Mononuclear cell (primary cell): Measurements from ENCODE around the gene SIPA1. TPM values are rescaled to one million over a fixed set of nuclear protein-coding genes. Genes with fewer than 3 reads are reported as not detected.
"Not testable (repeated sequence)": the region's sequence is repeated elsewhere in the genome, so short reads cannot be mapped to it uniquely, and the experiment has no call there.

ENCODE experiments used
- H3K27me3 ChIP-seq: 2 replicates; pipeline ENCODE4 v1.6.0; 2011; ENCODE audit warnings: low read length, control low read depth; ENCODE audit not compliant: insufficient read depth
- H3K4me1 ChIP-seq: 2 replicates; pipeline ENCODE4 v1.5.1; 2011; ENCODE audit warnings: mild to moderate bottlenecking, low read length, control low read depth; ENCODE audit not compliant: insufficient read depth
- H3K4me3 ChIP-seq: 2 replicates; pipeline ENCODE4 v1.5.1; 2011; ENCODE audit warnings: mild to moderate bottlenecking, low read length, moderate library complexity
- H3K9me3 ChIP-seq: 2 replicates; pipeline ENCODE4 v1.5.1; 2011; ENCODE audit warnings: low read depth, mild to moderate bottlenecking, control low read depth, low read length
- total RNA-seq: library from RNA; depleted of rRNA; stranded (reverse); fragments of >200 nt; gene quantifications from one replicate; pipeline ENCODE4 v1.2.3, GENCODE V29; 2012

SIPA1 gene
- total RNA-seq, 1 donor: 75.2 TPM

DNA sequence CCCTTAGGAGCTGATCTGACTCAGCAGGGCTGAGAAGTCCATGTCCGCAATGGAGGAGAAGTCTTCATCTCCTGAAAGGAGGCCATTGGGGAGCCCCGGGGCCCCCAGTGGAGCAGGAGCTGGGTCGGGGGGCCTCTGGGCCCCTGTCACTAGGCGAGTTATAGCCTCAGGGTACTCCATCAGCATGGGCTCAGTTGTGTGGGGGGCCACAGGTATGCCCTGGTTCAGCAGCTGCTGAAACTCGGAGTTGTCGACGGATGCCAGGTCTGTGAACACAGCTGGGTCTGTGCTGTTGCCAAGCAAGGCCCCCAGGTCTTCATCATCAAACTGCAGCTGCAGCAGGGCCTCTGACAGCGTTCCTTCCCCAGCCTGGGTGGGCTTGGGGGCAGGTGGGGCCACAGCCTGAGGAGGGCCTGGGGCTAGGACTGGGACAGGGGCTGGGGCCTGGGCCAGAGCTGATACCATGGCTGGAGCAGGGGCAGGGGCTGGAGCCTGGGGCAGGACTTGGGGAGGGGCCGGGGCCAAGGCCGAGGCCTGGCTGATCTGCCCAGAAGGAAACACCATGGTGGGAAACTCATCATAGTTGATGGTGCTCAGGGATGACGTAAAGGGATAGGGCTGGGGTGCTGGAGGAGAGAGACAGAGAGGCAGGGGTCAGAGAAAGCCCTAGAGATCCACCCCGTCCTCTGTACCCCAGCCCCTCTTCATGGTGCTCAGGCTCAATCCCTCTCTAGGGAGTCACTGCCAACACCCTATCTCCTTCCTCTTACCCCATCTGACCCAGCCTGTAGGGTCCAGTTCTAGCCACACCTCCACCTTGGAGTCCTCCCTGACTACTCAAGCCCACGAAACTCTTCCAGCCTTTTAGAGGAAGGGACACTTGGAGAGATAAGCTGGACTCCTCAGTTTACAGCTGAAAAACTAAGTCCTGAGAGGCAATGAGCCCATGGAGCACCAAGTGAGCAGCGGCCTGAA is 16.8 kb downstream of the SIPA1 start:
- H3K9me3 ChIP-seq: no peaks in the 10 kb centered on the region
- H3K27me3 ChIP-seq: no peaks in the 10 kb centered on the region
- no peak overlapping the region for H3K4me3 ChIP-seq
- peaks cover 44% of the 10 kb centered on the region for H3K4me1 ChIP-seq

DNA sequence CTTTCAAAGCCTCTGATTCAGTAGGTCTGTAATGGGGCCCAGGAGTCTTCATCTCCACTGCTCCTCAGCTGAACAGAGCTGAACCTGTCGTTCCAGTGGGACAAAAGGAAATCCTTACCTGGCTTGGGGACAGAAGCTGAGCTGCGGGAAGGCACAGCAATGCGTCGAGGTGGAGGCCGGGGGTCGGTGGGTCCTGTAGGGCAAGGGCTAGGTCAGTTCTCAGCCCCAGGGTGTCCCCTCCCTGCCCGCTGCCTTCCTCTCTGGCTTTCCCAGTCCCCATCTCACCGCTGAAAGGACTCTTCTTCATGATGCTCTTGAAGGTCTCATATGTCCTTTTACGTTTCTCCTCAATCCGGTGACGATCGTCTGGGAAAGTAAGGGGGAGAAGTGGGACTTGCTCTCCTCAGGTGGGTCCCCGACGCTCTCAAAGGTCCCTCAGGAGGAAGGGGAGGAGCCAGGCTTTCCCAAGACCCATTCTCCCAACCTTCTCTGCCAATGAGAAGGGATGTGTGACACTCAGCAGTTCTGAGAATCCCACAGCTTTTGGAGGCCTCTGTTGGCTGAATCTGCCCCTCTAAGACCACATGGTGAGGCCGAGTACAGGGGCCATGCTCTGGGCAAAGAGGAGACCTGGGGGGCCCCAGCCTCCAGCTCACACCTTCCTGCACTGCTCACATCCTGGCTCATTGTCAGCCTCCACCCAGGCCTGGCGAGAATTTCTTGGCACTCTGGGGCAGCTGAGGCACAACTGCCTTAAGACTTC is 17.9 kb downstream of the SIPA1 start:
- Histone ChIP-seq H3K4me3 (no peak overlapping the region), H3K9me3 (no peaks in the 10 kb centered on the region), H3K27me3 (no peaks in the 10 kb centered on the region), H3K4me1 (peaks cover 40% of the 10 kb centered on the region)

- H3K4me3 ChIP-seq: no peak overlapping the region
- H3K9me3 ChIP-seq: no peaks in the 10 kb centered on the region
- no peaks in the 10 kb centered on the region for H3K27me3 ChIP-seq
- peaks cover 40% of the 10 kb centered on the region for H3K4me1 ChIP-seq
These were observed 19.5 kb downstream of the SIPA1 start for GRCh38 chr11:65657426-65657825.

GRCh38 chr11:65658174-65659021 is 20.5 kb downstream of the SIPA1 start:
- H3K4me1 ChIP-seq: peaks cover 33% of the 10 kb centered on the region
- H3K4me3 ChIP-seq: no peak overlapping the region
- H3K27me3 ChIP-seq: no peaks in the 10 kb centered on the region
- no peaks in the 10 kb centered on the region for H3K9me3 ChIP-seq

DNA sequence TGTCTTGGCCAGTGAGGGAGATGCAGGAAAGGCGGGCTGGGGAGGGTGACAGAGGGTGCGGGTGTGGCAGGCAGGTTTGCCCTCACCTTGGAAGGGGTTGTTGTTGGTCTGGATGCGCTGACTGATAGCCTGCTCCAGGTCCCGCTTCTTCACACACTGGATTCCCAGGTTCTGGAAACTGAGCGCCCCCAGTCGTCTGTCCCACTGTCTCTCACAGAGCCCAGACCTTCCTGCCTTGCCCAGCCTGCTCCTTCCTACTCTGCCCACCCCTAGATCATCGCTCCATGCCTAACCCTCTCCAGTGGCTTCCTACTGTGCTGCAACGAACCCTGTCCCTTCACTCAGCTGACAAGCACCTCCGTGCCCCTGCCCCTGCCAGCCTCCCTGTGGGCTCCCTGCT is 22.1 kb downstream of the SIPA1 start:
- Histone ChIP-seq H3K9me3 (no peaks in the 10 kb centered on the region), H3K4me3 (no peak overlapping the region), H3K4me1 (peaks cover 34% of the 10 kb centered on the region), H3K27me3 (no peaks in the 10 kb centered on the region)

GRCh38 chr11:65660908-65661307 is 23.0 kb downstream of the SIPA1 start:
- not testable (repeated sequence) for H3K9me3 ChIP-seq, H3K4me3 ChIP-seq, H3K27me3 ChIP-seq
- H3K4me1 ChIP-seq: peaks cover 34% of the 10 kb centered on the region

GRCh38 chr11:65661599-65662246 is 23.8 kb downstream of the SIPA1 start:
- Histone ChIP-seq H3K9me3 (no peaks in the 10 kb centered on the region), H3K4me1 (peaks cover 34% of the 10 kb centered on the region), H3K27me3 (no peaks in the 10 kb centered on the region), H3K4me3 (peak overlapping the region; percentile 88)

GRCh38 chr11:65662247-65662798 is 24.4 kb downstream of the SIPA1 start:
- Histone ChIP-seq H3K9me3 (no peaks in the 10 kb centered on the region), H3K4me1 (peaks cover 34% of the 10 kb centered on the region), H3K4me3 (peak overlapping the region; percentile 88), H3K27me3 (no peaks in the 10 kb centered on the region)

DNA sequence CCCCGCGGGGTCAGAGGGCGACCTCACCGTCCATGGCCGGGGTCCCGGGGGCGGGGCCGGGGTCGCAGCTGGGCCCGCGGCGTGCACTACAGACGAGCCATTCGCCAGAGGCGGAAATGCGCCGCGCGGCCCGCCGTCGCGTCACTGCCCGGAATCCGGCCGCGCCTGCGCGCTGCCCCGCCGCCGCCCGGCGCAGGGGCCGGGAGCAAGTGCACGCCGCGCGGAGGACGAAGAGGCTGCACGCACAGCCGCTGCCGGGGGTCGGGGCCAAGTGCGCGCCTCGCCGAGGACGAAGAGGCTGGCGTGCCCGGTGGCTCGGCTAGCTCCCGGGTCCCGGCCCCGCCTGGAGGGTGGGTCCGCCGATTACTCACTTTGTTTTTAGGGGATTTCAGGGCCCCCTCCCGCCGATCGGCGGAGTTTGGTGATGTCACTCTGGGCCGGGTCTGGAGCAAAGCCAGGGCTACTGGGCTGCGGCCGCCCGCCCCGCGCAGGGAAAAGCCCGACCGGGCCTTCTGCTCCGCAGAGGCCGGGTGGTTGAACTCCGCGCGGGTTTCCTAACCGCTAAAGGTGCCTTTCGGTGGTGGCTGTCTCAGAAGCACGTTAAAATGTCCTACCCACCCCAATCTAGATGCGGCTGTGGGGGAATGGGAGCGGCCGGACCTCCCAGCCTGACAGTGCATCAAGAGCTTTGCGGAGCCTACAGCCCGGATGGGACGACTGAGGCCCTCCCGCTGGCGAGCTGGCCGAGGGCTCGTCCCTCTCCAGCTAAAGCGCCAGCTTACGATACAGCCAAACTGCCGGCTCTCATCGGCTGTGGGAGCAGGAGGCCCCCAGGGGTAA is 25.1 kb downstream of the SIPA1 start, which contains the start of gene RELA:
RELA (minus strand) TSS at position 118 of the 840 bp plus-strand sequence; CDS start at position 34, 84 bp downstream.
- H3K4me1 ChIP-seq: peaks cover 34% of the 10 kb centered on the region
- no peaks in the 10 kb centered on the region for H3K9me3 ChIP-seq
- peak within 1 kb of the TSS; percentile 88 for H3K4me3 ChIP-seq
- no peaks in the 10 kb centered on the region for H3K27me3 ChIP-seq

GRCh38 chr11:65663639-65664200 is 25.8 kb downstream of the SIPA1 start:
- Histone ChIP-seq H3K9me3 (no peaks in the 10 kb centered on the region), H3K4me3 (peak overlapping the region; percentile 88), H3K4me1 (peaks cover 34% of the 10 kb centered on the region), H3K27me3 (no peaks in the 10 kb centered on the region)

DNA sequence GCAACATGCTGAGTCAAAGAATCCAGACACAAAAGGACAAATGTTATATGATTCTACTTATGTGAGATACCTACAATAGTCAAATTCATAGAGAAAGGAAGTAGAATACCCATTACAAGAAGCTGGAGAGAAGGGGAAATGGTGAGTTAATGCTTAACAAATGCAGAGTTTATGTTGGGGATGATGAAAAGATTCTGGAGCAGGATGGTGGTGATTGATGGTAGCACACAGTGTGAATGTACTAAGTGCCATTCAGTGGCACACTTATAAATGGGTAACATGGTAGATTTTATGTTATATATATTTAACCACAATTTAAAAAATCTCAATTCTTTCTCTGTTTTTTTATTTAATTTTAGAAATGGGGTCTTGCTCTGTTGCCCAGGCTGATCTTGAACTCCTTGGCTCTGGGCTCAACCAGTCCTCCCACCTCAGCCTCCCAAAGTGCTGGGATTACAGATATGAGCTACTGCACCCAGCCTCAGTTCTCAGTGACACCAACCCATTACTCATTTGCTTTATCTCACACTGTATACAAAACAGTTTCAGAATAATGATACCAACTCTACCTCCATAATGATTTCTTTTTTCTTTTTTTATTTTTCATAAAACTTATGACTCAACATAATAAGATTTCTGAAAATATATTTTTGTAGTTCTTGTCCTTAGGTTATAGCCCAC is 34.4 kb downstream of the SIPA1 start:
- Histone ChIP-seq H3K9me3 (no peaks in the 10 kb centered on the region), H3K4me3 (no peak overlapping the region), H3K4me1 (no peaks in the 10 kb centered on the region), H3K27me3 (no peaks in the 10 kb centered on the region)

DNA sequence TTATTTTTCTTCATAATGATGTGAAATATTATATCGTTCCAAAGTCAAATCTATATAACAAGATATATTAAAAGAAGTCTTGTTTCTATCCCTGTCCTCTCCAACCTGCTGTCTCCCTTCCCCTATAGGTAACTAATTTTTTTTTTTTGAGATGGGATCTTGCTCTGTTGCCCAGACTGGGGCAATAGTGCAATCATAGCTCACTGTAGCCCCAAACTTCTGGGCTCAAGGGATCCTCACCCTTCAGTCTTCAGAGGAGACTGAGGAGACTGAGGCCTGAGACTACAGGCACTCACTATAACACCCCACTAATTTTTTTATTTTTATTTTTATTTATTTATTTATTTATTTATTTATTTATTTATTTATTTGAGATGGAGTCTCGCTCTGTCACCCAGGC is 35.1 kb downstream of the SIPA1 start:
- no peak overlapping the region for H3K4me3 ChIP-seq
- no peaks in the 10 kb centered on the region for H3K4me1 ChIP-seq

More for the DNA sequence above, 35.1 kb downstream of the SIPA1 start:
- no peaks in the 10 kb centered on the region for H3K27me3 ChIP-seq
- H3K9me3 ChIP-seq: no peaks in the 10 kb centered on the region
